ENCODE results near the gene VSIG8. TPM values are rescaled to one million over a fixed set of nuclear protein-coding genes. Genes with fewer than 3 reads are reported as not detected.

Gene VSIG8
- total and polyA plus RNA-seq, 2 of the 4 experiments (the other 2 are of a cell fraction) = not detected

DNA sequence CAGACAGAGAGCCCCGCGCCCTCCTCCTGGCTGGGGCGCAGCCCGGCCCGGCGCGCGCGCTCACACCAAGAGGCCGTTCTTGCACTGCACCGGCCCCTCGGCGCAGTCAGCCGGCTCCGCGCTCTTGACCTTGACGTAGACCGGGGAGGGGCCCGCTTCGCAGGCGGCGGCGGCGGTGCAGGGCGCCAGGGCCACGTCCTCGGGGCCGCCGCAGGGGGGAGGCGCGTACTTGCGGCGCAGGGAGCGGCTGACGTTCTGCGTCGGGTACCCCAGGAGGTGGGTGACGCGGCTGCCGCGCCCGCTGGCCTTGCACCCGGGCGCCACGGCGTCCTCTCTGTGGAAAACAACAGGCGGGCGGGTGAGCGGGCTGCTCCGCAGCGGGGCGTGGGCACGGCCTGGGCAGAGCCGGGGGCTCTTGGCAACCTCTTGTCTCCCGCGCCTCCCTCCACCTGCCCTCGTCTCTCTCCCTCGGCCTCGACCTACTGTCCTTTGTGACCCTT, 7.7 kb downstream of the VSIG8 start:
- Histone ChIP-seq H2AK9ac (replicated peaks; ENCODE audit: low read depth, low read length, poor library complexity) (peak overlapping the region; percentile 70), H3K56ac (ENCODE audit: extremely low read depth, insufficient read depth, low read length) (peak overlapping the region; percentile 47; the same call in 1 of the 2 replicates), H2BK15ac (ENCODE audit: low read depth, low read length) (0 out of 3 replicates have a peak overlapping the region, but pooled peaks have one; percentile 8), H4K5ac (ENCODE audit: low read depth, low read length) (peak overlapping the region; percentile 87), H3K9ac (ENCODE audit: low read depth, low read length) (peak overlapping the region; percentile 82), H3K9me1 (ENCODE audit: insufficient read depth, low read length) (peaks cover 8% of the 10 kb centered on the region), H4K8ac (ENCODE audit: low read depth in 2 of 2, low read length in 2 of 2) (peak overlapping the region; percentile 93 to 97), H3K23ac (ENCODE audit: low read depth, low read length) (peak overlapping the region; percentile 35; the same call in 1 of the 2 replicates), H3K14ac (replicated peaks; ENCODE audit: low read depth, low read length) (peak overlapping the region; percentile 89), H3K4me1 (ENCODE audit: control insufficient read depth, insufficient read depth, low read length) (peaks cover 4% of the 10 kb centered on the region), H3K4me3 (ENCODE audit: insufficient read depth, low read depth, low read length) (peak overlapping the region; percentile 62), H3K9me3 (ENCODE audit: control insufficient read depth, insufficient read depth, low read length) (no peaks in the 10 kb centered on the region), H2BK5ac (ENCODE audit: low read depth, low read length, poor library complexity, severe bottlenecking) (peak overlapping the region; percentile 70), H4K91ac (ENCODE audit: insufficient read depth, low read depth, low read length) (peak overlapping the region; percentile 91), H2AFZ (replicated peaks; ENCODE audit: low read length, poor library complexity) (peak overlapping the region; percentile 90), H3K4ac (ENCODE audit: low read depth, low read length) (peak overlapping the region; percentile 88), H3K27me3 (ENCODE audit: control insufficient read depth, insufficient read depth, low read length) (no peaks in the 10 kb centered on the region), H3K36me3 (ENCODE audit: control insufficient read depth, insufficient read depth, low read length) (no peaks in the 10 kb centered on the region), H2AK5ac (ENCODE audit: low read depth, low read length) (peak overlapping the region; percentile 83), H4K20me1 (ENCODE audit: insufficient read depth, low read length) (no peaks in the 10 kb centered on the region), H3K27ac (ENCODE audit: insufficient read depth, low read length) (peak overlapping the region; percentile 75), H3K79me1 (ENCODE audit: low read depth in 1 of 2, low read length in 2 of 2) (peaks cover 0 to 13% of the 10 kb centered on the region in 2 experiments; a peak in 2 of 4 replicates), H2BK20ac (ENCODE audit: low read depth, low read length) (no peak overlapping the region), H3K4me2 (ENCODE audit: low read depth, low read length) (peak overlapping the region; percentile 88), H2BK120ac (ENCODE audit: low read depth, low read length) (peak overlapping the region; percentile 53; the same call in 1 of the 2 replicates), H3K18ac (ENCODE audit: low read depth, low read length) (peak overlapping the region; percentile 39)
- POLR2A ChIA-PET (ENCODE audit: unreplicated experiment) = no interaction called here
- peak; percentile 95 for ATAC-seq (ENCODE audit: low read depth)
- dilution Hi-C loops (cut with HindIII; ENCODE audit: low sequenced_read_pairs, unreplicated experiment) = no loop called here
- 2% methylated on average over 54 of the region's 59 CpGs; no CpG with 5 or more reads in 1 of the 2 experiments for whole genome bisulfite sequencing, 2 experiments (ENCODE audit: extremely low coverage in 2 of 2, insufficient read length in 1 of 2)
- CTCF ChIA-PET = interaction anchor here (0.6 to 1.5 kb wide), 5 partner anchors 22 to 65 kb away, joined by 3 to 4 read pairs (median 3); no protein-coding TSS in a partner anchor
- BruUV-seq (replicated peaks) = no TSS peak
- peak; percentile 77 for DNase-seq
- TF ChIP-seq MXI1 (IDR thresholded peaks at IDR 0.05; ENCODE audit: borderline replicate concordance, low read depth, low read length) = peak; percentile 68; the same call in 1 of the 2 replicates
- TF ChIP-seq RAD21 (IDR thresholded peaks at IDR 0.05; ENCODE audit: low read length) = peak; percentile 10; the same call in 1 of the 2 replicates
- TF ChIP-seq POLR2A (IDR thresholded peaks at IDR 0.05; ENCODE audit: low read depth, low read length) = peak; percentile 71
- TF ChIP-seq BHLHE40 (IDR thresholded peaks at IDR 0.05; ENCODE audit: low read depth, low read length) = no peak
- TF ChIP-seq MAZ (IDR thresholded peaks at IDR 0.05; ENCODE audit: borderline replicate concordance, low read depth, low read length) = peak; percentile 42; the same call in 1 of the 2 replicates
- no peak for TF ChIP-seq NFE2L2 (IDR thresholded peaks at IDR 0.05; ENCODE audit: low read depth, low read length)
- TF ChIP-seq FOS (IDR thresholded peaks at IDR 0.05; ENCODE audit: low read depth, low read length) = 0 out of 2 replicates have a peak, but pooled peaks have one; percentile 6
- in situ Hi-C loops (cut with MboI; ENCODE audit: low sequenced_read_pairs) = no loop called here
- intact Hi-C loops (cut with micrococcal nuclease) = loop anchor here (2.0 kb wide), 1 partner anchor 70 kb away; the partner anchor contains the start of gene TAGLN2

Measured in IMR-90 (cell line).